Stimulated activated CD8-positive, alpha-beta memory T cell treated with anti-CD3 and anti-CD28 coated beads, Interleukin-15, amount 100 ng/mL, for 4 hours (primary cell): ENCODE data around the gene DENND2A.
"Not testable (repeated sequence)": the region's sequence is repeated elsewhere in the genome, so short reads cannot be mapped to it uniquely, and the experiment has no call there.

Experiments used
- DNase-seq, 2 donors: peaks; one replicate each; pipeline ENCODE4 v3.0.0-alpha.2; 2020; ENCODE audit warnings: low read depth in 2 of 2

The DENND2A gene

GRCh38 chr7:140512317-140513000 lies 128.2 kb downstream of the DENND2A start:
- DNase-seq, result no peak

GRCh38 chr7:140509789-140510188 lies 130.8 kb downstream of the DENND2A start:
- no peak for DNase-seq

- not testable (repeated sequence) for DNase-seq
Measured at GRCh38 chr7:140507556-140507955, 133.1 kb downstream of the DENND2A start.

GRCh38 chr7:140506788-140507464 lies 133.7 kb downstream of the DENND2A start:
- no peak for DNase-seq

GRCh38 chr7:140501966-140502365 lies 138.6 kb downstream of the DENND2A start:
- no peak for DNase-seq

- DNase-seq, result not testable (repeated sequence)
Measured at GRCh38 chr7:140497807-140498206, 142.8 kb downstream of the DENND2A start.

GRCh38 chr7:140497241-140497769 lies 143.3 kb downstream of the DENND2A start:
- no peak for DNase-seq

- DNase-seq, result no peak
Measured at GRCh38 chr7:140495514-140496097, 145.0 kb downstream of the DENND2A start.

- no peak for DNase-seq
Measured at GRCh38 chr7:140494867-140495266, 145.7 kb downstream of the DENND2A start.

GRCh38 chr7:140489026-140489359 lies 151.6 kb downstream of the DENND2A start:
- DNase-seq, result no peak

- no peak for DNase-seq
Measured at GRCh38 chr7:140485500-140486265, 154.9 kb downstream of the DENND2A start.

GRCh38 chr7:140484951-140485499 lies 155.6 kb downstream of the DENND2A start:
- no peak for DNase-seq

- DNase-seq, result no peak
Measured at GRCh38 chr7:140484479-140484878, 156.1 kb downstream of the DENND2A start.

GRCh38 chr7:140479739-140480084 lies 160.9 kb downstream of the DENND2A start:
- DNase-seq, result no peak

- peak; percentile 88 to 89 for DNase-seq
Measured at GRCh38 chr7:140479062-140479738, 161.4 kb downstream of the DENND2A start, which contains the start of gene MKRN1. Gene MKRN1 (minus strand): TSS chr7:140479505. CDS start chr7:140479344, 161 bp downstream.

GRCh38 chr7:140478246-140479061 lies 162.2 kb downstream of the DENND2A start:
- peak; percentile 10 to 16 for DNase-seq

GRCh38 chr7:140476698-140477261 lies 163.8 kb downstream of the DENND2A start:
- no peak for DNase-seq

- peak in 1 of 2 donors; percentile 22 for DNase-seq
Measured at GRCh38 chr7:140475747-140476333, 164.8 kb downstream of the DENND2A start.
